SU-DHL-6 (cell line): ENCODE results near the gene B4GALNT1.
"Not testable (repeated sequence)": the region's sequence is repeated elsewhere in the genome, so short reads cannot be mapped to it uniquely, and the experiment has no call there.

ENCODE experiments used
- EZH2phosphoT487 ChIP-seq: fragments of 200-600 bp; sonication (generic), shearing (Covaris generic); conservative IDR thresholded peaks from 2 replicates; pipeline ENCODE4 v1.6.1; 2018; ENCODE audit warnings: mild to moderate bottlenecking, antibody characterized with exemption, low read length, moderate library complexity, mixed read lengths
- TF ChIP-seq, protein P1 (sequence below): fragments of 200-600 bp; sonication (generic); IDR thresholded peaks from one replicate; pipeline ENCODE4 v1.5.1; 2017; ENCODE audit warnings: antibody characterized with exemption, mild to moderate bottlenecking, low read length, moderate library complexity; ENCODE audit not compliant: insufficient read depth, poor library complexity, severe bottlenecking

GRCh38 chr12:57588951-57589610 lies 43.9 kb downstream of the B4GALNT1 start:
- TF ChIP-seq, protein P1, sequence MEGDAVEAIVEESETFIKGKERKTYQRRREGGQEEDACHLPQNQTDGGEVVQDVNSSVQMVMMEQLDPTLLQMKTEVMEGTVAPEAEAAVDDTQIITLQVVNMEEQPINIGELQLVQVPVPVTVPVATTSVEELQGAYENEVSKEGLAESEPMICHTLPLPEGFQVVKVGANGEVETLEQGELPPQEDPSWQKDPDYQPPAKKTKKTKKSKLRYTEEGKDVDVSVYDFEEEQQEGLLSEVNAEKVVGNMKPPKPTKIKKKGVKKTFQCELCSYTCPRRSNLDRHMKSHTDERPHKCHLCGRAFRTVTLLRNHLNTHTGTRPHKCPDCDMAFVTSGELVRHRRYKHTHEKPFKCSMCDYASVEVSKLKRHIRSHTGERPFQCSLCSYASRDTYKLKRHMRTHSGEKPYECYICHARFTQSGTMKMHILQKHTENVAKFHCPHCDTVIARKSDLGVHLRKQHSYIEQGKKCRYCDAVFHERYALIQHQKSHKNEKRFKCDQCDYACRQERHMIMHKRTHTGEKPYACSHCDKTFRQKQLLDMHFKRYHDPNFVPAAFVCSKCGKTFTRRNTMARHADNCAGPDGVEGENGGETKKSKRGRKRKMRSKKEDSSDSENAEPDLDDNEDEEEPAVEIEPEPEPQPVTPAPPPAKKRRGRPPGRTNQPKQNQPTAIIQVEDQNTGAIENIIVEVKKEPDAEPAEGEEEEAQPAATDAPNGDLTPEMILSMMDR, result not testable (repeated sequence)
- TF ChIP-seq EZH2phosphoT487, result not testable (repeated sequence)
